ENCODE data around the gene ZKSCAN5.

GRCh38 chr7:99557196-99557607 lies 52.7 kb downstream of the ZKSCAN5 start:
- TF ChIP-seq POLR2AphosphoS5 (IDR thresholded peaks at IDR 0.05) (no peak), CTCF (IDR thresholded peaks at IDR 0.05) (no peak), POLR2A (IDR thresholded peaks at IDR 0.05; ENCODE audit: low read depth) (no peak), EP300 (IDR thresholded peaks at IDR 0.05) (no peak)

Data from esophagus muscularis mucosa (tissue), 4 donors.